Right ventricle myocardium inferior (tissue), 1 donor: ENCODE data around the gene TSHZ2. TPM values are rescaled to one million over a fixed set of nuclear protein-coding genes. Genes with fewer than 3 reads are reported as not detected.
"Not testable (repeated sequence)": the region's sequence is repeated elsewhere in the genome, so short reads cannot be mapped to it uniquely, and the experiment has no call there.

Experiments used
- ATAC-seq: fragments of 200-7000 bp; cut with Tn5 transposase; one replicate; pipeline ENCODE4 v1.9.1; 2020; ENCODE audit warnings: mild to moderate bottlenecking, moderate library complexity
- DNase-seq: peaks from one replicate; pipeline ENCODE4 v3.0.0; 2021; ENCODE audit errors: missing footprints
- intact Hi-C: fragments of 100-400 bp; cut with DNase I; formaldehyde crosslinking; loops from one replicate; pipeline ENCODE4 v1.11.0; 2022
- total RNA-seq: library from RNA; stranded (reverse); fragmentation: NEBNext Ultra II Directional; extraction: Animal tissue kit (Norgen Biotek cat#: 25700); gene quantifications from one replicate; pipeline ENCODE4 v1.2.1, GENCODE V29; 2021
- donor health status: DM: no; HTN: yes; CAD: no; lungs with severe emphysema.

The TSHZ2 gene
- total RNA-seq, 1 donor from 2014 or later = 4.2 TPM

- DNase-seq (no peak), ATAC-seq (no peak)
- intact Hi-C loops = no loop called here
These were observed 44.4 kb downstream of the TSHZ2 start for GRCh38 chr20:53016534-53017042.

GRCh38 chr20:53017206-53017605, 45.0 kb downstream of the TSHZ2 start:
- no peak for ATAC-seq
- DNase-seq = no peak
- intact Hi-C loops = no loop called here

DNA sequence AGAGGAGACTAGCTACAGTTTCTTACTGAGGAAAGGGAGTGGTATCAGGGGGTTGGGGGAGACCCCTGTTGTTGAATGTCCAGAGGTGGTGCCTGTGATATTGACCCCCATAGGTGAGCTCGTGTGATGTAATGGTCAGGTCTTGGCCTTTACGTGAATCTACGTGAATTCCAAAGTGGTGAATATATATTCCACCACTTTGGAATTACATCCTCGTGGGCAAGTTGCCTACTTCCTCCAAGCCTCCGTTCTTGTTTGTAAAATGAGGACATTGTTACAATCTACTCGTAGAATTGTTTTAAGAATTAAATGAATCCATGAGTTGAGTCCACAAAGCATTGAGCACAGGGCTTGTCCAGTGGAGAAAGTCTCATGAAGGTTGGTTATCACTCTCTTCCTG, 47.3 kb downstream of the TSHZ2 start:
- intact Hi-C loops = no loop called here
- DNase-seq (no peak), ATAC-seq (no peak)

DNA sequence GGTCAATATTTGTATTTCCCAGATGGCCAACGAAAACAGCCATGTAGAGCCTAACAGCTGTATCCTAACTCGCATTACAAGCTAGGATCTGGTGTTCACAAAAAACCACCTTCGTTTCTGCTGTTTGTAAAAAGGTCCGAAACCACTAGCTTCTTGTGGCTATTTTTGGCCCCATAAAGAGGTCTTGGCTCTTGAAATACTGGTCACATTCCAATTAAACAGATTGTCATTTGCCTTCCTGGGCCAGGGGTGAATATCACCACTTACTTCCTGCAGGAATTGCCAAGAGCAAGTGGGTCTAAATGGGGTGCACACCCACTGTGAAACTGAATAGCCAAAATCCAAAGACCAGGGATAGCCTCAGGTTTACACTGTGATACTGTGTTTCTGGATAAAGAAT, 48.2 kb downstream of the TSHZ2 start:
- intact Hi-C loops = loop anchor here (5.0 kb wide), 1 partner anchor 527 kb away; no protein-coding TSS in a partner anchor
- DNase-seq = no peak
- ATAC-seq = no peak

- ATAC-seq = no peak
- DNase-seq = no peak
- intact Hi-C loops = loop anchor here (5.0 kb wide), 1 partner anchor 526 kb away; no protein-coding TSS in a partner anchor
These were observed 48.7 kb downstream of the TSHZ2 start for GRCh38 chr20:53020834-53021233.

DNA sequence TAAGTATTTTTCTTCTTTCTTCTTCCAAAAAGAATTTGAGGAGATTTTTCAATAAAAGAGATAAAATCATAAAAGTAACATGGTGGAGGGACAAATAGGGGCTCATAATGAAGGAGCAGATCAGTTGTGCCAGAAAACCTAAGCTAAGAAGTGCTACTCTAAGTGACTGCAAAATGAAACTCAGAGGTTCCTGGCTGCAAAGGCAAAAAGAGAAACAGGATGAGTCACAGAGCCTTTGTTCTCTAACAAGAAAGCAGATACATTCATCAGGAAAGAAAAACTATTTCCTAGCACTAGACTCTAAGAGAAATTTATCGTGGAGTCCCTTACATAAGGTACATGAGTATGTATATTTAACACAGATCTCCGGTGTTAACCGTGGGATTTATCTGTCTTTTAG, 49.8 kb downstream of the TSHZ2 start:
- intact Hi-C loops = loop anchor here (5.0 kb wide), 1 partner anchor 525 kb away; no protein-coding TSS in a partner anchor
- ATAC-seq (no peak), DNase-seq (no peak)

GRCh38 chr20:53023732-53024520, 51.8 kb downstream of the TSHZ2 start:
- ATAC-seq (no peak), DNase-seq (no peak)
- intact Hi-C loops = loop anchor here (5.0 kb wide), 1 partner anchor 523 kb away; no protein-coding TSS in a partner anchor

GRCh38 chr20:53024653-53025052, 52.5 kb downstream of the TSHZ2 start:
- not testable (repeated sequence) for ATAC-seq, DNase-seq
- intact Hi-C loops = loop anchor here (5.0 kb wide), 1 partner anchor 523 kb away; no protein-coding TSS in a partner anchor

DNA sequence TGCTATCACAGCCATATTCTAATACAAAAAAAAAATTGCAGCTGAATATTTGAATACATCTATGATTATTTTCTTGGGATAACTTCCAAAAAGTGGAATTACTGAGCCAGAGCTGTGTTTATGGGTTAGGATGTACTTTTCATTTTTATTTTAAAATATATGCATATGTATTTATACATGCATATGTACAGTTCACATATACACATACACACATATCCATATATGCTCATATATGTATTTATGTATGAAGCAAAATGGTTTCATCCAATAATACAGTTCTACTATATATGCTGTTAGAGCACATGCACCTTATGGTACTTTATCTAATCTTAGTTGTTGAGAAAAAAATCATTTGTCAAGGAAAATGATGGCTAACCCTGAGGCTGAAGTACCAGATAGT, 54.9 kb downstream of the TSHZ2 start:
- intact Hi-C loops = no loop called here
- no peak for DNase-seq
- no peak for ATAC-seq

- ATAC-seq (no peak), DNase-seq (no peak)
- intact Hi-C loops = no loop called here
These were observed 56.3 kb downstream of the TSHZ2 start for GRCh38 chr20:53028337-53029007.

DNA sequence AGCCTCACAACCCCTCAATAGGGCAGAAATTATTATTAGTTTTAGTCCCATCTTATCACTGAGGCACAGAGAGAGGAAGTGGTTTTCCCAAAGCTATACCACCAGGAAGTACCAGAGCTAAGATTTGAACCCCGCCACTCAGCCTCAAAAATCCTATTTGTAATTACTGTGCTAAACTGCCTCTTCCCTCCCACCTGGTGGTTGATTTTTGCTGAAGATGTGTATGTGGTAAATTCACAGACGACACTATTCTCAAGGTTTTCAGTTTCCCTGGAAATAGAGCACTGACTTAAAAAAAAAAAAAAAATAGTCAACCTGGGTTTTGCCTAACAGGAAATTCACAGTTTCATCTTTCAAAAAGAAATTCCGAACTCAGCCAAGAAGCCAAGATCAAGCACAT, 57.9 kb downstream of the TSHZ2 start:
- DNase-seq = no peak
- intact Hi-C loops = no loop called here
- no peak for ATAC-seq

DNA sequence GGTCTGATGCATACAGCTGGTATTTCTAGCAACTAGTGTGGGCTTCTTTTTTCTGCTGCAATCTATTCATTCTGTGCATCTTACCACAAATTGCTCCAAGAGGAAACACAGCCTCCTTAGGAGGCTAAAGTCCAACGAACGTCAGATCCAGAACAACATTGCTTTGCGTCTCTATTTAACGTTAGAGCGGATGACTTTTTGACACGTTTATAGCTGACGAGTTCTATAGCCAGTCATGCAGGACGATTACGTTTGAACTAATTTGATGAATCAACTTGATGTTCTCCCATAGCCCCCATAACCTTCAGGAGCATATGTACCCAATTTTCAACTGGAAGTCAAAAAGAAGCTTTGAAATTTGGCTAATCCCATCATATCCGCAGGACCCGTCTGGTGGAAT, 59.9 kb downstream of the TSHZ2 start:
- no peak for ATAC-seq
- DNase-seq = no peak
- intact Hi-C loops = no loop called here

GRCh38 chr20:53032478-53032932, 60.3 kb downstream of the TSHZ2 start:
- DNase-seq = no peak
- ATAC-seq = peak; percentile 96
- intact Hi-C loops = no loop called here

DNA sequence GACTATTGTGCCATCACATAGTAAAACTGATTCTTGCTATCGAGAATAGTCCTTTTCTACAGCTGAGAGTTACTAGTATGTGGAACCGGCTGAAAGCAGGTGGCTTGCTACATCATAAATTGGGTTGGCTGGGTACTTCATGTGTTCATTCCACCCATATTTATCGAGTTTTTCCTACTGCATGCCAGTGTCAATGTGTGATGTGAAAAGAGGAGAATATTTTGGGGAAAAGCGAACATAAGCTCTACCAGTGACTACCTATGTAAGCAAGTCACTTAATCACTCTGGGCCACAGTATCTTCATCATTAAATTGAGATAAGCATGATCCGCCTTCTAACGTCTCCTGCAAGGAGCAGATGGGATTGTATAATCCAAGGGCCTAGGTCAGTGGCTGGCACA, 61.0 kb downstream of the TSHZ2 start:
- intact Hi-C loops = no loop called here
- DNase-seq (no peak), ATAC-seq (no peak)

GRCh38 chr20:53034899-53035298, 62.7 kb downstream of the TSHZ2 start:
- intact Hi-C loops = no loop called here
- ATAC-seq = no peak
- no peak for DNase-seq

GRCh38 chr20:53036992-53037391, 64.8 kb downstream of the TSHZ2 start:
- no peak for DNase-seq
- intact Hi-C loops = no loop called here
- no peak for ATAC-seq

GRCh38 chr20:53037621-53038020, 65.5 kb downstream of the TSHZ2 start:
- DNase-seq (no peak), ATAC-seq (no peak)
- intact Hi-C loops = no loop called here

- no peak for ATAC-seq
- no peak for DNase-seq
- intact Hi-C loops = no loop called here
These were observed 66.1 kb downstream of the TSHZ2 start for GRCh38 chr20:53038299-53038698.

DNA sequence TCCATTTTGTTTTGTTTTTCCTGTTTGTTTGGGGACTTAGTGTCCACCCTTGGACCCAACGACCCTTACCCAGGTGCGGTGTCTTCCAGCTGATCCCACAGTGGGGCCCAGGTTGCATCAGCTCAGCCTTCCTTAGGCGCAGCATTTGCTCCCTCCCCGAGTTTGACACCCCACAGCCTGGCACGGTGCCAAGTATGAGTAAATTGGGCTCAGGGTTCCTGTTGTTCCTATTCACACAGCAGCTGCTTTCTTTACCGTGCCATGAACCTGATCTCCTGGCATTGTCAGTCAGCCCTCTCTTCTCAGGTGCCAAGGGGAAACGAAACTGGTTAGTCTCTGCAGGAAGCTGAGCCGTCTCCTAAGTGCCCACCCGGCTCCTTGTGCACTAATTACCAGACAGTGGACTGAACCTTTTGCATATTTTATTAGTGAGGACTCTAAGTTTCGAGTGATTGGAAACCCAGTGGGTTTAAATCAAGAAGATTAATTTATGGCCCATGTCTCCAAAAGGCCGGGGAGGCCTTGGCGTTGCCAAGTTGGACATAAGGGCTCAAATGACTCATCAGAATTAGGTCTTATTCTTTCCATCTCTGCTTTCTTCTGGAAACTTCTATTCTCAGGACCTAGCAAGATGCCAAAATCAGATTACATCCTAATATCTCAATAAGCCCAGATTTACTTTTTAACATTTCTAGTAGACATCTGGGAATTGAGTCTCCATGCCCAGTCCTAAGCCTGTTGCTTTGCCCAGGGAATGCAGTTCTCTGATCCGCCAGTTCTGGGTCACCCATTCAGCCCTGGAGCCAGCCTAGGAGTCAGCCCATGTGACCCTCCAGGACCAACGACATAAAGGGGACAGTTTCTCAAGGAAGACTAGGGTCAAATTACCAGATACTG, 68.8 kb downstream of the TSHZ2 start:
- intact Hi-C loops = loop anchor here (10.0 kb wide), 1 partner anchor 54 kb away; no protein-coding TSS in a partner anchor
- DNase-seq (no peak), ATAC-seq (peak; percentile 42)
